Upper lobe of left lung (tissue), 6 donors: ENCODE results near the gene SDK1. TPM values are rescaled to one million over a fixed set of nuclear protein-coding genes. Genes with fewer than 3 reads are reported as not detected.

Source experiments
- ATAC-seq, 2 donors: fragments of 200-7000 bp; cut with Tn5 transposase; one replicate each; pipeline ENCODE4 v1.9.1; 2022; ENCODE audit warnings: mild to moderate bottlenecking in 2 of 2, moderate library complexity in 2 of 2; ENCODE audit not compliant: low FRiP score in 2 of 2
- DNase-seq, 2 donors: peaks; one replicate each; pipeline ENCODE4 v3.0.0-alpha.2; 2019 to 2020
- H3K27ac ChIP-seq, 4 donors: fragments of 200-600 bp; sonication (generic); one replicate each; pipeline ENCODE4 v1.5.1; 2016 to 2019
- H3K27me3 ChIP-seq, 4 donors: fragments of 200-600 bp; sonication (generic); one replicate each; pipeline ENCODE4 v1.5.1; 2017 to 2019
- H3K36me3 ChIP-seq, 4 donors: fragments of 200-600 bp; sonication (generic); one replicate each; pipeline ENCODE4 v1.5.1; 2016 to 2019
- H3K4me1 ChIP-seq, 4 donors: fragments of 200-600 bp; sonication (generic); one replicate each; pipeline ENCODE4 v1.5.1; 2018 to 2019
- H3K4me3 ChIP-seq, 4 donors: fragments of 200-600 bp; sonication (generic); one replicate each; pipeline ENCODE4 v1.5.1; 2017 to 2019; ENCODE audit warnings: mild to moderate bottlenecking in 2 of 4, moderate library complexity in 1 of 4
- H3K9me3 ChIP-seq, 4 donors: fragments of 200-600 bp; sonication (generic); one replicate each; pipeline ENCODE4 v1.5.1; 2018 to 2019
- CTCF ChIP-seq, 6 experiments: fragments of 450-650 bp in 4 of 6; fragments of 200-600 bp in 2 of 6; sonication (generic) in 2 of 6; IDR thresholded peaks; one replicate each; pipeline ENCODE4 v1.5.1; 2016 to 2019; ENCODE audit warnings: antibody characterized with exemption in 6 of 6
- EP300 ChIP-seq, 4 donors: sonication (generic); formaldehyde crosslinking; IDR thresholded peaks; one replicate each; pipeline ENCODE4 v1.5.1; 2017; ENCODE audit warnings: antibody characterized with exemption in 4 of 4, control low read depth in 2 of 4
- POLR2A ChIP-seq, 4 donors: fragments of 450-650 bp; IDR thresholded peaks; one replicate each; pipeline ENCODE4 v1.5.1; 2016 to 2017; ENCODE audit warnings: antibody characterized with exemption in 4 of 4, mild to moderate bottlenecking in 2 of 4
- POLR2AphosphoS5 ChIP-seq, 2 donors: sonication (generic); formaldehyde crosslinking; IDR thresholded peaks; one replicate each; pipeline ENCODE4 v1.5.1; 2017; ENCODE audit warnings: antibody characterized with exemption in 2 of 2
- WGBS, 2 donors: methylation state at CpG; one replicate each; pipeline ENCODE4 v1.1.5; 2017 to 2018; 5-methylcytosine and 5-hydroxymethylcytosine counted together
- total RNA-seq, 6 donors: library from RNA; depleted of rRNA in 4 of 6; stranded (reverse); fragments of >200 nt in 4 of 6; gene quantifications; one replicate each; pipeline versions ENCODE4 v1.1.0 to v1.2.1, GENCODE V29; 2016 to 2021
- donor health status: DM: no; HTN: no; CAD: no; lungs with moderate emphysema.
- donor health status: DM: no; HTN: yes; CAD: no; lungs with severe emphysema.

Gene SDK1
- total RNA-seq, 6 donors from 2014 or later: 9.3 to 90.1 (median 11.8) TPM

- no peak for ATAC-seq
- Histone ChIP-seq H3K27ac (no peak overlapping the region), H3K4me1 (no peaks in the 10 kb centered on the region), H3K4me3 (no peak overlapping the region), H3K9me3 (no peaks in the 10 kb centered on the region), H3K27me3 (no peaks in the 10 kb centered on the region), H3K36me3 (no peaks in the 10 kb centered on the region)
- no peak for TF ChIP-seq EP300 (IDR thresholded peaks at IDR 0.05)
- no peak for TF ChIP-seq POLR2A (IDR thresholded peaks at IDR 0.05)
- TF ChIP-seq CTCF (IDR thresholded peaks at IDR 0.05): no peak
- TF ChIP-seq POLR2AphosphoS5 (IDR thresholded peaks at IDR 0.05): no peak
- DNase-seq: no peak
- 56 to 66% methylated on average over 3 of the region's 3 CpGs for WGBS, 2 donors
Measured at GRCh38 chr7:3279147-3279818, 21.8 kb upstream of the SDK1 start.

- 66 to 77% methylated on average over 3 of the region's 3 CpGs for WGBS, 2 donors
- Histone ChIP-seq H3K27ac (no peak overlapping the region), H3K4me3 (no peak overlapping the region), H3K36me3 (no peaks in the 10 kb centered on the region), H3K9me3 (no peaks in the 10 kb centered on the region), H3K4me1 (no peaks in the 10 kb centered on the region), H3K27me3 (no peaks in the 10 kb centered on the region)
- ATAC-seq (no peak), DNase-seq (no peak)
- TF ChIP-seq CTCF (IDR thresholded peaks at IDR 0.05) (no peak), POLR2A (IDR thresholded peaks at IDR 0.05) (no peak), EP300 (IDR thresholded peaks at IDR 0.05) (no peak), POLR2AphosphoS5 (IDR thresholded peaks at IDR 0.05) (no peak)
Measured at GRCh38 chr7:3280445-3280844, 20.6 kb upstream of the SDK1 start.

- TF ChIP-seq EP300 (IDR thresholded peaks at IDR 0.05) (no peak), CTCF (IDR thresholded peaks at IDR 0.05) (no peak), POLR2A (IDR thresholded peaks at IDR 0.05) (no peak), POLR2AphosphoS5 (IDR thresholded peaks at IDR 0.05) (no peak)
- no peak for DNase-seq
- H3K36me3 ChIP-seq: no peaks in the 10 kb centered on the region
- WGBS, 2 donors: 82 to 86% methylated on average over 10 of the region's 10 CpGs
- H3K27ac ChIP-seq: no peak overlapping the region
- no peak overlapping the region for H3K4me3 ChIP-seq
- ATAC-seq: no peak
- no peaks in the 10 kb centered on the region for H3K27me3 ChIP-seq
- no peaks in the 10 kb centered on the region for H3K4me1 ChIP-seq
- no peaks in the 10 kb centered on the region for H3K9me3 ChIP-seq
Measured at GRCh38 chr7:3280946-3281656, 20.0 kb upstream of the SDK1 start.

- 63 to 66% methylated on average over 7 of the region's 7 CpGs for WGBS, 2 donors
- peak overlapping the region in 2 of 4 donors; percentile 21 to 40 for H3K27ac ChIP-seq
- TF ChIP-seq POLR2AphosphoS5 (IDR thresholded peaks at IDR 0.05) (peak; percentile 21 to 65), EP300 (IDR thresholded peaks at IDR 0.05) (peak in 1 of 4 donors; percentile 72), CTCF (IDR thresholded peaks at IDR 0.05) (no peak)
Measured at GRCh38 chr7:3282457-3282856, 18.6 kb upstream of the SDK1 start.

More at GRCh38 chr7:3282457-3282856, 18.6 kb upstream of the SDK1 start:
- DNase-seq (peak in 1 of 2 donors; percentile 25), ATAC-seq (peak; percentile 71 to 76)
- Histone ChIP-seq H3K27me3 (no peaks in the 10 kb centered on the region), H3K36me3 (no peaks in the 10 kb centered on the region), H3K9me3 (no peaks in the 10 kb centered on the region), H3K4me1 (no peaks in the 10 kb centered on the region), H3K4me3 (no peak overlapping the region)
